ENCODE results near the gene PMF1.

Gene PMF1

DNA sequence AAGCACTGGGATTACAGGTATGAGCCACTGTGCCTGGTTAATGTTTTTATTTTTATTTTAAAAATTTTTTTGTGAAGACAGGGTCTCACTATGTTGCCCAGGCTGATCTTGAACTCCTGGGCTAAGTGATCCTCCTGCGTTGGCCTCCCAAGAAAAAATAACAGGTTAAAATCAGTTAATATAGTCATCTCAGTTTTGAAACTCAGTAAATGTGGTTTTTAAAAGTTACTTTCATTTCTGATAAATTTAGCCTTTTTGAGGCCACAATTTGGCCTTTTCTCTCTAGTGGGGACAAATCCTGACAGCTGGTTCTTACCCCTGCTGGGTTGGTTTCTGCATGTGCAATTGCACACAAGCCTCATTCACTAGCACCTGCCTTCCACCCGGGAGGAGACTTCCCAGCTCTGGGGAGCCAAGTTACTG lies 13.3 kb downstream of the PMF1 start:
- no peak overlapping the region for H3K4ac ChIP-seq (ENCODE audit: low read depth, low read length)
- no peak overlapping the region for H4K91ac ChIP-seq (ENCODE audit: low read depth, low read length)
- H3K4me3 ChIP-seq (ENCODE audit: low read depth, low read length) = no peak overlapping the region
- no peaks in the 10 kb centered on the region for H3K79me1 ChIP-seq (ENCODE audit: low read length)
- H3K36me3 ChIP-seq (ENCODE audit: control insufficient read depth in 1 of 2, insufficient read depth in 2 of 2, low read length in 2 of 2) = peaks cover 21 to 29% of the 10 kb centered on the region in 2 experiments
- peaks cover 0 to 2% of the 10 kb centered on the region in 2 experiments for H3K4me1 ChIP-seq (ENCODE audit: control insufficient read depth in 1 of 2, insufficient read depth in 2 of 2, low read length in 2 of 2)
- no CpG with 5 or more reads among the region's 2 CpGs for WGBS (ENCODE audit: extremely low coverage, insufficient coverage, insufficient read length)
- H4K12ac ChIP-seq (ENCODE audit: low read depth, low read length) = no peak overlapping the region
- H3K27ac ChIP-seq (ENCODE audit: low read depth, low read length) = no peak overlapping the region
- H2BK120ac ChIP-seq (ENCODE audit: insufficient read depth, low read length, poor library complexity) = no peak overlapping the region
- no peaks in the 10 kb centered on the region for H3K9me3 ChIP-seq (ENCODE audit: insufficient read depth, low read depth, low read length)
- no peak overlapping the region for H3K4me2 ChIP-seq (ENCODE audit: low read length)
- no peaks in the 10 kb centered on the region for H3K27me3 ChIP-seq (ENCODE audit: insufficient read depth, low read length)
- H3K14ac ChIP-seq (ENCODE audit: low read length) = no peak overlapping the region
- H4K8ac ChIP-seq (ENCODE audit: low read depth, low read length) = no peak overlapping the region
- H2BK12ac ChIP-seq (ENCODE audit: low read length) = no peak overlapping the region
- no peaks in the 10 kb centered on the region for H3K79me2 ChIP-seq (ENCODE audit: control insufficient read depth, insufficient read depth, low read length, poor library complexity)
- no peak overlapping the region for H2AFZ ChIP-seq (ENCODE audit: insufficient read depth, low read length, poor library complexity)
- DNase-seq = no peak
- H2AK5ac ChIP-seq (ENCODE audit: low read length) = no peak overlapping the region
- H3K18ac ChIP-seq (ENCODE audit: low read length) = no peak overlapping the region
- no peak overlapping the region for H3K23ac ChIP-seq (ENCODE audit: low read length)
- H3K9ac ChIP-seq (ENCODE audit: low read length) = no peak overlapping the region
- no peak overlapping the region for H2BK5ac ChIP-seq (ENCODE audit: low read depth, low read length, poor library complexity)

DNA sequence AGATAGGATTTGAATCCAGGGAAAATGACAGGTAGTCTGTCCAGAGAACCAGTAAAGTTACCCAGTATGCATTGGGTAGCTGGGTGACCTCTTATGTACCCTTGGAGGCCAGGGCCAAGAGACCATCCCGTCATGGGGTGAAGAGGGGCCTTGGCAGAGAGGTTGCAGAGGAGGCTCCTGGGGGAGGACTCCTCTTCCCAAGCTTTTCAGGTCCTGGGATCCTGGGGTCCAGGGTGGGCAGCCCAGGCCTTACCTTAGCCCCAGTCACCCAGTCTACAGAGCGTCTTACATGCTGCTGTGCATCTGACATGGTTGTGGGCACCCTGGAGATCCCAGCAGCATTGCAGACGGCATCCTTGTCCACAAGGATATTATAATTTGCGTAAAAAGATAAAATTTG lies 14.0 kb downstream of the PMF1 start:
- Histone ChIP-seq H3K9me3 (ENCODE audit: insufficient read depth, low read depth, low read length) (no peaks in the 10 kb centered on the region), H3K4me2 (ENCODE audit: low read length) (no peak overlapping the region), H3K4me3 (ENCODE audit: low read depth, low read length) (no peak overlapping the region), H3K23ac (ENCODE audit: low read length) (no peak overlapping the region), H3K27me3 (ENCODE audit: insufficient read depth, low read length) (no peaks in the 10 kb centered on the region), H4K91ac (ENCODE audit: low read depth, low read length) (no peak overlapping the region), H3K79me1 (ENCODE audit: low read length) (no peaks in the 10 kb centered on the region), H3K27ac (ENCODE audit: low read depth, low read length) (no peak overlapping the region), H3K4ac (ENCODE audit: low read depth, low read length) (no peak overlapping the region), H3K18ac (ENCODE audit: low read length) (no peak overlapping the region), H3K9ac (ENCODE audit: low read length) (no peak overlapping the region), H3K14ac (ENCODE audit: low read length) (no peak overlapping the region), H2BK12ac (ENCODE audit: low read length) (no peak overlapping the region), H2BK120ac (ENCODE audit: insufficient read depth, low read length, poor library complexity) (no peak overlapping the region), H2AFZ (ENCODE audit: insufficient read depth, low read length, poor library complexity) (no peak overlapping the region), H4K12ac (ENCODE audit: low read depth, low read length) (no peak overlapping the region), H3K36me3 (ENCODE audit: control insufficient read depth in 1 of 2, insufficient read depth in 2 of 2, low read length in 2 of 2) (peaks cover 18 to 26% of the 10 kb centered on the region in 2 experiments), H4K8ac (ENCODE audit: low read depth, low read length) (no peak overlapping the region), H3K4me1 (ENCODE audit: control insufficient read depth in 1 of 2, insufficient read depth in 2 of 2, low read length in 2 of 2) (peaks cover 0 to 3% of the 10 kb centered on the region in 2 experiments), H2AK5ac (ENCODE audit: low read length) (no peak overlapping the region), H3K79me2 (ENCODE audit: control insufficient read depth, insufficient read depth, low read length, poor library complexity) (no peaks in the 10 kb centered on the region), H2BK5ac (ENCODE audit: low read depth, low read length, poor library complexity) (no peak overlapping the region)
- WGBS (ENCODE audit: extremely low coverage, insufficient coverage, insufficient read length) = no CpG with 5 or more reads among the region's 4 CpGs
- no peak for DNase-seq

DNA sequence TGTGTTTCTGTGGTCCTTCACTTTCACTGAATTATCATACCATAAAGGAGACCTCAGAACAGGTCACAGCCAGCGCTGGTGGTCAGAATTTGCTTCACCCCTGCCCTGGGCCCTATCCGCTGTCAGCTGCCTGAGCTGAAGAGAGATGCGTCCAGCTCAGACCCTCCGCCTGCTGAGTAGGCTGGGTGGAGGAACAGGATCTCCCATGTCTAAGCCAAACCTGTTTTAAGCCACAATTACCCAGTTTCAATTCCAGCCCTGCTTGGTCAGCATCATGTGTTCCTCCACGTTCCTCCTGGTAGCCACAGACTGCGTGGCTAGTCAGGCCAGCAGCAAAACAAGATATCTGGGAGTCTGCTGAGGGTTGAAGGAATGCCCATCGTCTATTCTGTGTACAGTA lies 15.7 kb downstream of the PMF1 start:
- no peak overlapping the region for H2AFZ ChIP-seq (ENCODE audit: insufficient read depth, low read length, poor library complexity)
- no peak overlapping the region for H3K18ac ChIP-seq (ENCODE audit: low read length)
- H3K27ac ChIP-seq (ENCODE audit: low read depth, low read length) = no peak overlapping the region
- H3K27me3 ChIP-seq (ENCODE audit: insufficient read depth, low read length) = no peaks in the 10 kb centered on the region
- H3K36me3 ChIP-seq (ENCODE audit: control insufficient read depth in 1 of 2, insufficient read depth in 2 of 2, low read length in 2 of 2) = peaks cover 8 to 12% of the 10 kb centered on the region in 2 experiments
- no peak overlapping the region for H3K4me3 ChIP-seq (ENCODE audit: low read depth, low read length)
- H4K8ac ChIP-seq (ENCODE audit: low read depth, low read length) = no peak overlapping the region
- H2BK5ac ChIP-seq (ENCODE audit: low read depth, low read length, poor library complexity) = no peak overlapping the region
- H2BK120ac ChIP-seq (ENCODE audit: insufficient read depth, low read length, poor library complexity) = no peak overlapping the region
- WGBS (ENCODE audit: extremely low coverage, insufficient coverage, insufficient read length) = no CpG with 5 or more reads among the region's 7 CpGs
- no peak overlapping the region for H2AK5ac ChIP-seq (ENCODE audit: low read length)
- peaks cover under 1% of the 10 kb centered on the region for H3K79me1 ChIP-seq (ENCODE audit: low read length)
- no peak overlapping the region for H3K9ac ChIP-seq (ENCODE audit: low read length)
- H3K4ac ChIP-seq (ENCODE audit: low read depth, low read length) = no peak overlapping the region
- no peaks in the 10 kb centered on the region for H3K9me3 ChIP-seq (ENCODE audit: insufficient read depth, low read depth, low read length)
- H3K4me1 ChIP-seq (ENCODE audit: control insufficient read depth in 1 of 2, insufficient read depth in 2 of 2, low read length in 2 of 2) = peaks cover 5 to 16% of the 10 kb centered on the region in 2 experiments
- no peak overlapping the region for H4K91ac ChIP-seq (ENCODE audit: low read depth, low read length)
- H3K4me2 ChIP-seq (ENCODE audit: low read length) = no peak overlapping the region
- H2BK12ac ChIP-seq (ENCODE audit: low read length) = no peak overlapping the region
- no peak overlapping the region for H4K12ac ChIP-seq (ENCODE audit: low read depth, low read length)
- DNase-seq = no peak
- no peak overlapping the region for H3K14ac ChIP-seq (ENCODE audit: low read length)
- no peak overlapping the region for H3K23ac ChIP-seq (ENCODE audit: low read length)
- H3K79me2 ChIP-seq (ENCODE audit: control insufficient read depth, insufficient read depth, low read length, poor library complexity) = no peaks in the 10 kb centered on the region

DNA sequence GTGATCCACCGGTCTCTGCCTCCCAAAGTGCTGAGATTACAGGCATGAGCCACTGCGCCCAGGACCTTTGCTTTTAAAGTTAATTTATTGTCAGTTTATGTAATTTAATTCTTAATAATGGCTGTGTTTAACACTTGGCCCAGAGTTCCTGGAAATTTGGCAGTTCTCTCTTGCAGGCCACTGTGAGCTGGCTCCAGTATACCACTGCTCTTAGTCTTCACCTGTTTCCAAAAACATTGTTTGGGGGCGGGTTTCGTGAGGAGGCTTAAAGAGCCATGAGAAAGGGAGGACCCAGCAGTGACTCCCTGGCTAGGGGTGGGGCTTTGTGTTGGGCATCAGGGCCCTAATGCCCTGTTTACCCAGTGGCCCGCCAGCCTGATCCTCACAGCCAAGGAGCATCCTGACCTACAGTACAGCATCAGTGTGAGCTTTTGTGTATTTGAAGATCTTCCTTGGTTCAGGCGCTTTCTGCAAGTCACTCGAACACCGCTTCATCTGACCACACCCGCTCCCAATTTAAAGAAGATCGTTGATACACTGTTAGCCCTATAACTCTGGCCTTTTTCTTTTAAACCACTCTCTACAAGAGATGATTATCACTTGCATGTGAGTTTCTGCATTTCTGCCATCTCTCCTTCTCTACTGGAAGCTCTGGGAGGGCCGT lies 17.1 kb downstream of the PMF1 start:
- H2AFZ ChIP-seq (ENCODE audit: insufficient read depth, low read length, poor library complexity) = no peak overlapping the region
- H3K14ac ChIP-seq (ENCODE audit: low read length) = no peak overlapping the region
- H3K4me1 ChIP-seq (ENCODE audit: control insufficient read depth in 1 of 2, insufficient read depth in 2 of 2, low read length in 2 of 2) = peaks cover 8 to 21% of the 10 kb centered on the region in 2 experiments
- no peak for DNase-seq
- no peak overlapping the region for H3K23ac ChIP-seq (ENCODE audit: low read length)
- H2AK5ac ChIP-seq (ENCODE audit: low read length) = no peak overlapping the region
- H3K9me3 ChIP-seq (ENCODE audit: insufficient read depth, low read depth, low read length) = no peaks in the 10 kb centered on the region
- H4K12ac ChIP-seq (ENCODE audit: low read depth, low read length) = no peak overlapping the region
- H3K9ac ChIP-seq (ENCODE audit: low read length) = no peak overlapping the region
- H2BK120ac ChIP-seq (ENCODE audit: insufficient read depth, low read length, poor library complexity) = no peak overlapping the region
- H3K18ac ChIP-seq (ENCODE audit: low read length) = no peak overlapping the region
- WGBS (ENCODE audit: extremely low coverage, insufficient coverage, insufficient read length) = no CpG with 5 or more reads among the region's 11 CpGs
- no peak overlapping the region for H2BK5ac ChIP-seq (ENCODE audit: low read depth, low read length, poor library complexity)
- no peak overlapping the region for H3K4me3 ChIP-seq (ENCODE audit: low read depth, low read length)
- peaks cover 3% of the 10 kb centered on the region for H3K79me1 ChIP-seq (ENCODE audit: low read length)
- H3K4ac ChIP-seq (ENCODE audit: low read depth, low read length) = no peak overlapping the region
- no peak overlapping the region for H3K4me2 ChIP-seq (ENCODE audit: low read length)
- peaks cover 10 to 13% of the 10 kb centered on the region in 2 experiments for H3K36me3 ChIP-seq (ENCODE audit: control insufficient read depth in 1 of 2, insufficient read depth in 2 of 2, low read length in 2 of 2)
- no peaks in the 10 kb centered on the region for H3K27me3 ChIP-seq (ENCODE audit: insufficient read depth, low read length)
- no peak overlapping the region for H2BK12ac ChIP-seq (ENCODE audit: low read length)
- H4K91ac ChIP-seq (ENCODE audit: low read depth, low read length) = no peak overlapping the region
- H3K79me2 ChIP-seq (ENCODE audit: control insufficient read depth, insufficient read depth, low read length, poor library complexity) = no peaks in the 10 kb centered on the region
- no peak overlapping the region for H4K8ac ChIP-seq (ENCODE audit: low read depth, low read length)
- H3K27ac ChIP-seq (ENCODE audit: low read depth, low read length) = no peak overlapping the region

All from trophoblast cell (in vitro differentiated cells and primary cell).